ENCODE results near the gene PITHD1. TPM values are rescaled to one million over a fixed set of nuclear protein-coding genes. Genes with fewer than 3 reads are reported as not detected.
"Not testable (repeated sequence)": the region's sequence is repeated elsewhere in the genome, so short reads cannot be mapped to it uniquely, and the experiment has no call there.

Gene PITHD1
- total RNA-seq, 1 donor from 2014 or later = 42.7 TPM

- intact Hi-C loops (cut with DNase I) = loop anchor here (5.0 kb wide), 1 partner anchor 108 kb away; no protein-coding TSS in a partner anchor
- ATAC-seq (peak; percentile 77), DNase-seq (ENCODE audit: missing footprints) (peak; percentile 87)
Measured at GRCh38 chr1:23809751-23810171, 31.5 kb downstream of the PITHD1 start.

- ATAC-seq (peak; percentile 66), DNase-seq (ENCODE audit: missing footprints) (no peak)
- intact Hi-C loops (cut with DNase I) = loop anchor here (5.0 kb wide), 1 partner anchor 106 kb away; no protein-coding TSS in a partner anchor
Measured at GRCh38 chr1:23810818-23811540, 32.8 kb downstream of the PITHD1 start.

GRCh38 chr1:23814016-23814415 is 35.8 kb downstream of the PITHD1 start:
- DNase-seq (ENCODE audit: missing footprints) = no peak
- intact Hi-C loops (cut with DNase I) = loop anchor here (5.0 kb wide), 1 partner anchor 103 kb away; no protein-coding TSS in a partner anchor
- no peak for ATAC-seq

DNA sequence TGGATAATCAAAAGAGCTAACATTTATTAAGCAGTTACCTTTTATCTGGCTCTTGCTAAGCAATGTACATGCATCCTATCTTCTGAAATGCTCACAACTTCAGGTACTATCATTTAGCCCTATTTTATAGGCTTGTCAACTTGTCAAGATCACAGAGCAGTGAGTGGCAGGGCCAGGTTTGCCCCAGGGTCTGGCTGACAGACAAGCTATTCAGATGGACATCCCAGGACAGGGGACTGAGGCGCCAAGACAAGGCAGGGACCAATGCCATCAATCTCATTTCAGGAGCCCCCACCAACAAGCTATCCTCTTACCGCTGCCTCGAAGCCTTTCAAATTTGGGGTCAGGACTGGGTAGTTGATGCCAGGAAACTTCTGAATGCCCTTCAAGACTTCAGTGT is 38.1 kb downstream of the PITHD1 start:
- no peak for ATAC-seq
- intact Hi-C loops (cut with DNase I) = no loop called here
- no peak for DNase-seq (ENCODE audit: missing footprints)

GRCh38 chr1:23816906-23817305 is 38.7 kb downstream of the PITHD1 start:
- intact Hi-C loops (cut with DNase I) = no loop called here
- no peak for ATAC-seq

GRCh38 chr1:23817633-23818032 is 39.4 kb downstream of the PITHD1 start:
- intact Hi-C loops (cut with DNase I) = no loop called here
- ATAC-seq (no peak), DNase-seq (ENCODE audit: missing footprints) (no peak)

More at GRCh38 chr1:23816906-23817305, 38.7 kb downstream of the PITHD1 start:
- no peak for DNase-seq (ENCODE audit: missing footprints)

DNA sequence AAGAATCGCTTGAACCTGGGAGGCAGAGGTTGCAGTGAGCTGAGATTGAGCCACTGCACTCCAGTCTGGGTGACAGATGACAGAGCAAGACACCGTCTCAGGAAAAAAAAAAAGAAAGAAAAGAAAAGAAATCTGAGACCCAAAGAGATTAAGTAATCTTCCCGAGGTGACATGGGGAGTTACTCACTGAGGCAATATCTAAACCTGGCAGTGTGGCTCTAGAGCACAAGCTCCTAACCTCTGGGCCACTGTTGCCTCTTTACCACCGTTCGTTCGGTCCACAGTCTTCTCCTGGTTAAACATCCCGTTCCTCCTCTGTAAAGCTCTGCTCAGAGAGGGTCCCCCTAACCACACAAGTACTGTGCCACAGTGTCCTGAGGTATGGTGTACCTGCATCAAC is 45.5 kb downstream of the PITHD1 start:
- ATAC-seq (no peak), DNase-seq (ENCODE audit: missing footprints) (no peak)
- intact Hi-C loops (cut with DNase I) = loop anchor here (2.0 kb wide), 1 partner anchor 23 kb away; the partner anchor contains the start of gene GALE

- ATAC-seq (no peak), DNase-seq (ENCODE audit: missing footprints) (no peak)
- intact Hi-C loops (cut with DNase I) = loop anchor here (2.0 to 5.0 kb wide), 2 partner anchors 24 to 43 kb away; partner anchors contain the start of genes FUCA1 and GALE
Measured at GRCh38 chr1:23824711-23825075, 46.5 kb downstream of the PITHD1 start.

GRCh38 chr1:23825076-23825761 is 47.0 kb downstream of the PITHD1 start, which contains the start of gene HMGCL:
Gene HMGCL, minus strand, starts transcription at chr1:23825429. Its CDS starts 14 bp downstream, at chr1:23825415.
- peak; percentile 98 for ATAC-seq
- DNase-seq (ENCODE audit: missing footprints) = peak; percentile 95
- intact Hi-C loops (cut with DNase I) = loop anchor here (2.0 to 5.0 kb wide), 2 partner anchors 24 to 42 kb away; partner anchors contain the start of genes FUCA1 and GALE

GRCh38 chr1:23825762-23826522 is 47.7 kb downstream of the PITHD1 start:
- DNase-seq (ENCODE audit: missing footprints) (no peak), ATAC-seq (no peak)
- intact Hi-C loops (cut with DNase I) = loop anchor here (2.0 to 5.0 kb wide), 2 partner anchors 25 to 41 kb away; partner anchors contain the start of genes FUCA1 and GALE

- not testable (repeated sequence) for ATAC-seq; DNase-seq (ENCODE audit: missing footprints)
- intact Hi-C loops (cut with DNase I) = loop anchor here (5.0 kb wide), 1 partner anchor 41 kb away; the partner anchor contains the start of gene FUCA1
Measured at GRCh38 chr1:23826590-23826989, 48.4 kb downstream of the PITHD1 start.

GRCh38 chr1:23827717-23828116 is 49.5 kb downstream of the PITHD1 start:
- intact Hi-C loops (cut with DNase I) = loop anchor here (5.0 kb wide), 1 partner anchor 40 kb away; the partner anchor contains the start of gene FUCA1
- no peak for ATAC-seq
- DNase-seq (ENCODE audit: missing footprints) = no peak

GRCh38 chr1:23834156-23834555 is 55.9 kb downstream of the PITHD1 start:
- intact Hi-C loops (cut with DNase I); DNase-seq (ENCODE audit: missing footprints); ATAC-seq: not testable (repeated sequence)

DNA sequence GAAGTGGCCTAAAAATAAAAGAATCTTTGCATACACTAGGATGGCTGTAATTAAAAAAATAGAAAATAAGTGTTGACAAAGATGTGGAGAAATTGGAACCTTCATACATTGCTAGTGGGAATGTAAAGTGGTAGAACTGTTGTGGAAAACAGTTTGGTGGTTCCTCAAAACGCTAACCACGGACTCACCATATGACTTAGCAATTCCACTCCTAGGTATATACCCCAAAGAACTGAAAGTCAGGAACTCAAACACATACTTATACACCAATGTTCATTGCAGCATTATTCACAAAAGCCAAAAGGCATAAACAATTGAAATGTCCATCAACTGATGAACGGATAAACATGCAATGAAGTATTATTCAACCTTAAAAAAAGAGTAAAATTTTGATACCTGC is 57.8 kb downstream of the PITHD1 start:
- ATAC-seq (no peak), DNase-seq (ENCODE audit: missing footprints) (no peak)
- intact Hi-C loops (cut with DNase I) = no loop called here

Other genes with a start within 250 kb of the PITHD1 start
- 0.76 TPM for gene E2F2, start 247.2 kb upstream of the PITHD1 start, total RNA-seq
- 90.3 TPM for gene ID3, start 218.9 kb upstream of the PITHD1 start, total RNA-seq
- gene RPL11, start 86.6 kb upstream of the PITHD1 start, total RNA-seq = 681 TPM
- 37.7 TPM for gene ELOA, start 34.9 kb upstream of the PITHD1 start, total RNA-seq
- gene LYPLA2, start 12.7 kb downstream of the PITHD1 start, total RNA-seq = 32.1 TPM
- 7.8 TPM for gene GALE, start 22.3 kb downstream of the PITHD1 start, total RNA-seq
- gene HMGCL, start 47.0 kb downstream of the PITHD1 start, total RNA-seq = 32.8 TPM
- gene FUCA1, start 89.9 kb downstream of the PITHD1 start, total RNA-seq = 12.2 TPM
- gene CNR2, start 134.9 kb downstream of the PITHD1 start, total RNA-seq = not detected
- gene PNRC2, start 181.4 kb downstream of the PITHD1 start, total RNA-seq = 85.8 TPM
- 51.9 TPM for gene SRSF10, start 201.9 kb downstream of the PITHD1 start, total RNA-seq

All from Right ventricle myocardium inferior (tissue), 1 donor.